ENCODE measurements around the gene NPDC1.

NPDC1 gene
- total RNA-seq: 11.4 to 26.6 reads per million in 2 experiments

- DNase-seq (ENCODE audit: low read depth): peak; percentile 70
Observed at GRCh38 chr9:137046088-137046787, at the start of gene NPDC1. NPDC1 (minus strand) TSS chr9:137046177; CDS start chr9:137045989, 188 bp downstream.

DNA sequence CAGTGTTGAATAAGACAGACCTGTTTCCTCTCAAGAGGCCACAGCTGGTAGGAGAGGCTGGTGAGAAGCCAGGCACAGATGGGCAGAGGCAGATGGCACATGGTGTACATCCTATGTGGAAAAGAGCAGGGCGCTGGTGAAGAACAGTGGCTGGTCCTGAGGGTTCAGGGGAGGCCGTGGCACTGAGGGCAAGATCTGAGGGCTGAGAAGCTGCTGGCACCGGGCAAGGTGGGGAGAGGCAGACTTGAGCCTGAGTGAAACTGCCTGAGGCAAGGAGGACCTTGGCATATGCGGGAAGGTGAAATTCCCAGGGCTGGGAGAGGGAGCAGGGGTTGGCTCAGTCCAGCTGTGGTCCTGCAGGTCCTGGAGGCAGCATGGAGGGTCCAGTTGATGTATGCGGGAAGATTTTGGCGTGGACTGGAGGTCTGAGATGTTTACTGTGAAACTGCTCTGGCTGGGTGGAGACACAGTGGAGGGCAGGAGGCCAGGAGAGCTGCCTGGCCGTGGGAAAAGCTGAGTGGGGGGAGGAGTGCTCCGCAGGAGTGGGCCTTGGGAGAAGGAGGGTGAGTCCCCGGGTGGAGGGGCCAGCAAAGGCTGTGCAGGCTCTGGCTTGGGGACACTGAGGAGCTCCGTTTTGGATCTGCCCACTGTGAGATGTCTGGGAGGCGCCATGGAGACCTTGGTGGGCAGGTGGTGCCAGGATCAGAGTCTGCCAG lies 43.4 kb upstream of the NPDC1 start:
- no peak for DNase-seq (ENCODE audit: low read depth)

DNA sequence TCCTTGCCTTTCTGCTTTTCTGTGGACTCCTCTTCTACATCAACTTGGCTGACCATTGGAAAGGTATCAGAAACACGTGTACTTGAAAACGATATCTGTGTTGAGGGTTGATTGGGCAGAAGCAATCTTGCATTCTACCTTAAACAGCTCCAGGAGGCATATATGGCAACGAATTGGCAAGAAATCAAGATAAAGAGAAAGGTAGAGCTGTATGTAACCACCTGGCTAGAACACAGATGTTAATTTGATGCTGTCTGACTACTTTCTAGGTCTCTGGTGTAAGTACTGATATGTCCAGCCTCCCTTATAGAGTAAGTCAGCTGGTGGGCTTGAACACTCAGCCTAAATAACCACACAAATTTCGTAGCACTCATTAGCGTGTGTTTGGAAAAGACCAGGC lies 42.1 kb upstream of the NPDC1 start:
- DNase-seq (ENCODE audit: low read depth): no peak

GRCh38 chr9:137087409-137087925 lies 41.5 kb upstream of the NPDC1 start:
- DNase-seq (ENCODE audit: low read depth): no peak

- peak; percentile 100 for DNase-seq (ENCODE audit: low read depth)
Observed at GRCh38 chr9:137086531-137087408, 40.8 kb upstream of the NPDC1 start, which contains the start of gene MAN1B1. MAN1B1 (plus strand) TSS chr9:137086985; CDS start chr9:137087000, 15 bp downstream.

DNA sequence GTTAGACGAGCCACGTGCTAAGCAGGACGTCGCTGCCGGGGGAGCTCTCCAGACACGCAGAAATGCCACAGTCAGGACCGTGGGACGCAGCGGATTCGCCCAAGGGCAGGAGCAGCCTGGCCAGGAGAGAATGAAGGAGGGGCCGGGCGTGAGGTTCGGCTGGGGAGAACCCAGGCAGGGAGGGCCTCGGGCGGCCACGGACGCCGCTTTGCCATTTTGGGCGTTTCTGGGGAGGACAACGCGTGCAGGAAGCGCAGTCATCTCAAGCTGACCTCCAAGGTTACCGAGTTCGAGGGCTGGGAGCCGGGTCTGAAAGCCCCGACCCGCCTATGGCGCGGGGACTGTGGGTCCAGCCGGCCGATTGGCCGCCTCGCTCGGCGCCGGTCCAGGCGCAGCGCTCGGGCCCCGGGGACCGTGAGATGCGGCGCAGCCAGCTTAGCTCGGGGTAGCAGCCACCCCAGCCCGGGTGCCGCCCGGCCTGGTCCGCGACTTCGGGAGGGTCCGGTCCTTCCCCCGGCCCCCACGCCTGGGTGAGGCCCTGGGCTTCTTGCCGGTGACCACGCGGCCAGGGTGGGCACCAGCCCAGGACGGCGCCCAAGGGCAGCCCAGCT lies 40.0 kb upstream of the NPDC1 start:
- no peak for DNase-seq (ENCODE audit: low read depth)

- no peak for DNase-seq (ENCODE audit: low read depth)
Observed at GRCh38 chr9:137084526-137084925, 38.5 kb upstream of the NPDC1 start.

DNA sequence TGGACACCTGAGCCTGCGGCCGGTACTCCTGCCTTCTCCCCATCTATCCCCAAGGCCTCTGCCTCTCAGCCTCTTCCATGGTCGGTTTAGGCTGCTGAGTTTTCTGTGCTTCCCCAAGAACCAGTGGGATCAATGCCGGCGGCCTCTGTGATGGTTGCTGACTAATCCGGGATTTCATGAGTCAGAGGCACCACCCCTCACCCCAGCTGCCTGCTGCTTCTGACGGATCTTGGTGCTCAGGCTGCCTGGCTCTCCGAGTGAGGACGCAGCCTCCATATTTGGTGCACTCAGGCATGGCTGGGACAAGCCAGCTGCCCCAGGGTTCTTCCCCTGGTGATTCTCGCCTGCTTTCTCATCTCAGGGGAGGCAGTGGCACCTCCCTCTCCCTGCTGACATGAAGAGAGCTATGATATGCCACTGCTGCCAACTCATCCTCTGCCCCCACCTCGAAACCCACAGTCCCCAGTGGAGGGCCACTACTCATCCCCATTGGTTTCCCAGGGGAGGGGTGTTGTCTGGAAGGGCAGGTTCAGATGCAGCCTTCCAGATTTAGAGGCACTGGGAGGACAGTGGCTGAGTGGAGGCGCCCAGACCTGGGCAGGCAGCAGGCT lies 37.5 kb upstream of the NPDC1 start:
- no peak for DNase-seq (ENCODE audit: low read depth)

DNA sequence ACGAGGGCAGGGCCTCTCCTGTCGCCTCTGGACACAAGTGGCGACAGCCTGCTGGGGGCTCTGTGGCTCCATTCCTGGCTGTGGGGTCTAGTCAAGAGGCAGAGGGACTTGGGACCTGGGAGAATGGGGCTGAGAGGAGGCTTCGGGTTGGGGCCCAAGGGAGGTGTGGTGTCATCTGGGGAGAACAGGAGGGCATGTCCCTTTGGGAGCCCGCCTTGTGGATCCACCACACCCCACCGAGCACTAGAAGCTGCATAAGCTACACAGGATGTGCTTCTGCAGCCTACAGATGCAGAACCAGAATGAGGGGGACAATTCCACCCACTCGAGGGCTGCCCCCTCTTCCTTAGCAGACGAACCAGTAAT lies 36.9 kb upstream of the NPDC1 start:
- no peak for DNase-seq (ENCODE audit: low read depth)

GRCh38 chr9:137082222-137082924 lies 36.4 kb upstream of the NPDC1 start:
- DNase-seq (ENCODE audit: low read depth): no peak

- DNase-seq (ENCODE audit: low read depth): no peak
Observed at GRCh38 chr9:137080260-137081122, 34.5 kb upstream of the NPDC1 start.

- no peak for DNase-seq (ENCODE audit: low read depth)
Observed at GRCh38 chr9:137079401-137079787, 33.4 kb upstream of the NPDC1 start.

DNA sequence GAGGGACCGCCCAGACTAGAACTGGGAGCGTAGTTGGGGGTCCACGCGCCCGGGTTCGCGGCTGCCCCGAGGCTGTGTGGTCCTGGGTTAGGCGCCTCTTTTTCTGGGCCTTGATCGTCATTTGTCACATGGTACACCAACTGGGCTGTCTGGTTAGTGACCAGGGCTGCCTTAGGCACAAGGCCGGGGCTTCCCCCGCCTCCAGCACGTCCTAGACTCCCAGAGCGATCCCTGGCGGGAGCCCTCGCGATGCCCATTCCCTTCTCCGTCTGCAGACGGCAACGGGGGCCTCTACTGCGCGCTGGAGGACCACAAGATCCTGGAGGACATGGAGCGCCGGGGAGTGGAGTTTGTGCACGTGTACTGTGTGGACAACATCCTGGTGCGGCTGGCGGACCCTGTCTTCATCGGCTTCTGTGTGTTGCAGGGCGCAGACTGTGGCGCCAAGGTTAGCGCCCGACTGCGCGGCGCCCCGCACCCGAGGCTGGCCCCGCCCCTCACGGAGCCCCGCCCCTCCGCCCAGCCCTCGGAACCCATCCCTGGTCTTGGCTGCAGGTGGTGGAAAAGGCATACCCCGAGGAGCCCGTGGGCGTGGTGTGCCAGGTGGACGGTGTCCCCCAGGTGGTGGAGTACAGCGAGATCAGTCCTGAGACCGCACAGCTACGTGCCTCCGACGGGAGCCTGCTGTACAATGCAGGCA lies 32.9 kb upstream of the NPDC1 start:
- no peak for DNase-seq (ENCODE audit: low read depth)

DNA sequence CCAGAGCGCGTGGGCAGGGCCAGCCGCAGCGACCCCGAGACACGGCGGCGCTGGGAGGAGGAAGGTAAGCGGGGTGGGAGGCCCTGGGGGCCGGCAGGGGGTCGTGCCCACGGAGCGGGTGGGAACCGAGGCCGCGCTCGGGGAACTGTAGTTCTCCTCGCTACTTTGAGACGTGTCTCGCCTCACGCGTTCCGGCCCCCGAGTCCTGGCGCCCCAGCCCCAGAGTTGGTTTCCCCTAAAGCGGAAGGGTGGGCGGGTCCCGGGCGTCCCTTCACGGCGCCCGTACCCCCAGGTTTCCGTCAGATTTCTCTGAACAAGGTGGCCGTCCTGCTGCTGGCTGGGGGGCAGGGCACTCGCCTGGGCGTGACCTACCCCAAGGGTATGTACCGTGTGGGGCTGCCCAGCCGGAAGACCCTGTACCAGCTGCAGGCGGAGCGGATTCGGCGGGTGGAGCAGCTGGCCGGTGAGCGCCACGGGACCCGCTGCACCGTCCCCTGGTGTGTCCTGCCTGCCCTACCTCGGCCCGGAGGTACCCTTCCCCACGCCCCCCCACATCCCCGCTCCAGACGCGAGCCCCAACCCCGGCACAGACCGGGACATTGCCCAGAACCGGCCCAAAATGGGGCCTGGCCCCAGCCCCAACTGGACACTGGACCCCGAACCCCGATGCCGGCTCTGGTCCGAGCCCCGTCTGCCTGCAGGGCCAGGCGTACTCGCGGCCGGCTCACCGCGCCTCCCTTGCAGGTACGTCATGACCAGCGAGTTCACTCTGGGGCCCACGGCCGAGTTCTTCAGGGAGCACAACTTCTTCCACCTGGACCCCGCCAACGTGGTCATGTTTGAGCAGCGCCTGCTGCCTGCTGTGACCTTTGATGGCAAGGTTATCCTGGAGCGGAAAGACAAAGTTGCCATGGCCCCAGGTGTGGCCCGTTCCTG lies 32.0 kb upstream of the NPDC1 start:
- no peak for DNase-seq (ENCODE audit: low read depth)

DNA sequence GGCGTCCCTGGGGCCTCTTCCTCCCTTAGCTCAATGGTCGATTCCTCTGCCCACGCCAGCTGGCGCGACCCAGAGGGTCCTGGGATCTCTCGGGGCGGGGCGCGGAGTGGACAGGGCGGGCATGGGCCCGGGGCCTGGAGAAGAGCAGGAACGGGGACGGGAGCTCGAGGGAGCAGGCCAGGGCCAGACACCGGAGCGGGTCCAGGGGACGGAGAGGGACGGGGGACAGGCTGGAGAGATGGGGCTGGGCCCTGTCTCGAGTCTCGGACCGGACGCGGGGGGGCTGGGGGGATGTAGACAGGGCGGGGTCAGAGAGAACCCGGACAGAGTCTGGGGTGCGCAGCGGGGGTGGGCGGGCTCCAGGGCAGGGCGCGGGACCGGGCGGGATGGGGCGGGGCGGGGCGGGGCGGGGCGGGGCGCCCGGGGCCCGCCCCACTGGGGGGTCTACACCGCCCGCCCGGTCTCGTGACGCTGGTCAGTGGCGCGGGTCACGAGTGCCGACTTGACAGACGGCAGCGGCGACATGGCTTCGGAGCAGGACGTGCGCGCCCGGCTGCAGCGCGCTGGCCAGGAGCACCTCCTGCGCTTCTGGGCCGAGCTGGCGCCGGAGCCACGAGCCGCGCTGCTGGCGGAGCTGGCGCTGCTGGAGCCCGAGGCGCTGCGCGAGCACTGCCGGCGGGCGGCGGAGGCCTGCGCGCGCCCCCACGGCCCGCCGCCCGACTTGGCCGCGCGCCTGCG lies 31.2 kb upstream of the NPDC1 start, which contains the start of gene UAP1L1:
TSS of gene UAP1L1 (plus strand) at position 508 of the 738 bp plus-strand sequence. CDS start at position 524, 16 bp downstream.
- peak; percentile 25 for DNase-seq (ENCODE audit: low read depth)

DNA sequence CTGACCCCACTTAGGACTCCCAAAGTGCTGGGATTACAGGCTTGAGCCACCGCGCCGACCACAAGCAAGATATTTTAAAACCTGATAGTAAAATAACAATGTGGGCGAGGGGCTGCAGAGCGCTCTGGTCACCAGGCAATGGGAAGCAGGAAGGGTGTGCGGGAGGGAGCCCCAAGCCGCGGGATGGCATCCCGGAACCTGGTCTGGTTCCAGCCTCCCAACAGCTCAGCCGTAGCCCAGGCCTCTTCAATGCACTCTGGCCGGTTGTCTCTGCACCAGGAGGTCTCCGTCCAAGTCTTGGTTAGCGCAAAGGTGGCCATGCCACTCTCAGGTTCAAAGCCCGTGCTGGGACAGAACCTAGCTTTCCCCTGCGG lies 30.6 kb upstream of the NPDC1 start:
- no peak for DNase-seq (ENCODE audit: low read depth)

- DNase-seq (ENCODE audit: low read depth): no peak
Observed at GRCh38 chr9:137075275-137075775, 29.3 kb upstream of the NPDC1 start.

Measured in T follicular helper cell (primary cell).